Measurements from ENCODE around the gene DMC1.

DNA sequence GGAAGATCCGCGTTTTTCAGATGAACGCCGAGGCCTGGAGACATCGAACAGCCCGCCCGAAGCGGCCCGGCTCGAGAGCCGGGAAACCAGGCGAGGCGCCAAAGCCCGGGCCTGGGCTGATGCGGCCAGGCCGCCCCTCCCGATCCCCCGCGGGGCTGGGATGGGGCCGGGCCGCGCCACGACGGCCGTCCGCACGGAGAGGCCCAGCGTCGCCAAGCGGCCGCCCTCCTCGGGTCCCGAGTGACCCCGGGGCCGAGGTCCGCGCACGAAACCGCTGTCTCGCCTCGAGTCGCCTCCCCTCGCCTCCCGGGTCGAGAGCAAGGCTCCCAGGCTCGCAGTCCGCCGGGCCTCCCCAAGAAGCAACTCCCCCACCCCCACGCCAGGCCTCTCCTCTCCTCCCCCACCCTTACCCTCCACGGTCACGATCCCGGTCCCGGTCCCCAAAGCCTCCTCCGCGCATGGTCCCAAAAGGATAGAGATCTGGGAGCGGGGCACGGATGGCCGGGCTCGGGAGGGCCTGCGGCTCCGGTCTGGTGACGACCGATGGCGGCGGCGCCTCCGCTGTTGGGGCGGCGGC is 64.4 kb downstream of the DMC1 start:
- TF ChIP-seq, protein P1, sequence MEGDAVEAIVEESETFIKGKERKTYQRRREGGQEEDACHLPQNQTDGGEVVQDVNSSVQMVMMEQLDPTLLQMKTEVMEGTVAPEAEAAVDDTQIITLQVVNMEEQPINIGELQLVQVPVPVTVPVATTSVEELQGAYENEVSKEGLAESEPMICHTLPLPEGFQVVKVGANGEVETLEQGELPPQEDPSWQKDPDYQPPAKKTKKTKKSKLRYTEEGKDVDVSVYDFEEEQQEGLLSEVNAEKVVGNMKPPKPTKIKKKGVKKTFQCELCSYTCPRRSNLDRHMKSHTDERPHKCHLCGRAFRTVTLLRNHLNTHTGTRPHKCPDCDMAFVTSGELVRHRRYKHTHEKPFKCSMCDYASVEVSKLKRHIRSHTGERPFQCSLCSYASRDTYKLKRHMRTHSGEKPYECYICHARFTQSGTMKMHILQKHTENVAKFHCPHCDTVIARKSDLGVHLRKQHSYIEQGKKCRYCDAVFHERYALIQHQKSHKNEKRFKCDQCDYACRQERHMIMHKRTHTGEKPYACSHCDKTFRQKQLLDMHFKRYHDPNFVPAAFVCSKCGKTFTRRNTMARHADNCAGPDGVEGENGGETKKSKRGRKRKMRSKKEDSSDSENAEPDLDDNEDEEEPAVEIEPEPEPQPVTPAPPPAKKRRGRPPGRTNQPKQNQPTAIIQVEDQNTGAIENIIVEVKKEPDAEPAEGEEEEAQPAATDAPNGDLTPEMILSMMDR (IDR thresholded peaks at IDR 0.05), result no peak
- peak in 1 of 2 donors; percentile 37 for TF ChIP-seq POLR2A (IDR thresholded peaks at IDR 0.05)

Data from lower leg skin (tissue), 3 donors.